Activated CD4-positive, alpha-beta T cell treated with anti-CD3 and anti-CD28 coated beads for 1 hour (primary cell): ENCODE measurements around the gene PET117.
"Not testable (repeated sequence)": the region's sequence is repeated elsewhere in the genome, so short reads cannot be mapped to it uniquely, and the experiment has no call there.

Source experiments
- DNase-seq: peaks from one replicate; pipeline ENCODE4 v3.0.0-alpha.2; 2020

The PET117 gene

DNA sequence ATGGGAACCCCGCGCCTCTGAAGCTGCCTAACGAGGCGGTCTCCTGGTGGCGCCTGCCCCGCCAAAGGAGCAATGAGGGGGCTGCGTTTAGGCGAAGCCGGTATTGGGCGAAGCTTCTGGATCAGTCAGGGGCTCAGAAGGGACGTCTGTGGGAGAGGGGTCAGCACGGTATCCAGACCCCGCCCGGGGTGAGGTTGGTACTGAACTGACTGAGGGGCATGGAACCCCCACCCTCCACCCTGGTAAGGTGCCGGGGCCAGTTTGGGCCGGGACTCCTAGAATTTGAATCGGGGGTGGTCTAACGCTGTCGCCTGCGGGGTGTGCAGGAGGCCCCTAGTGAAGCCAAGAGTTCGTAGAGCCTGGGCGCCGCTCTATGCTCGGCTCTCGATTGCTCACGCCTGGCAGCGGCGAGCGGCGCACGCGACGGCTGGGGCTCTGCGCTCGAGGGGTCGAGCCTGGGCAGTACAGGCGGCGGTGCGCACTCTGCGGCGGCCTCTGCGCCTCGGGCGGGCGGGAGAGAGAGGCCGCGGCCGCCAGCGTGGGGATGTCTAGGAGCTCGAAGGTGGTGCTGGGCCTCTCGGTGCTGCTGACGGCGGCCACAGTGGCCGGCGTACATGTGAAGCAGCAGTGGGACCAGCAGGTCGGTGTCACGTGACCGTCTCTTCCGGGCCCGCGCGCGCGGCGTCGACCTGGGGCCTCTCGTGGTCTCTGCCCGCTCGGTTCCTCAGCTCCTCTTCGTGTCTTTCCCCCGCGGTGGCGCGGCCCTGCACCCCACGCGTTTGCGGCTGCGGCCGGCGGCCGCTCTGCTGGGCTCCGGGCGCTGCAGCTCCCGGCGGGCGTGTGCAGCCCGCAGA lies at the start of gene PET117, which contains the start of gene KAT14:
PET117 (plus strand) TSS at position 452 of the 854 bp plus-strand sequence; CDS start at position 545, 93 bp downstream.
KAT14 (plus strand) TSS at position 452 of the 854 bp plus-strand sequence. CDS start 4,798 bp downstream, outside the sequence.
- peak; percentile 84 for DNase-seq

GRCh38 chr20:18088298-18088697 lies 49.4 kb upstream of the PET117 start:
- not testable (repeated sequence) for DNase-seq

DNA sequence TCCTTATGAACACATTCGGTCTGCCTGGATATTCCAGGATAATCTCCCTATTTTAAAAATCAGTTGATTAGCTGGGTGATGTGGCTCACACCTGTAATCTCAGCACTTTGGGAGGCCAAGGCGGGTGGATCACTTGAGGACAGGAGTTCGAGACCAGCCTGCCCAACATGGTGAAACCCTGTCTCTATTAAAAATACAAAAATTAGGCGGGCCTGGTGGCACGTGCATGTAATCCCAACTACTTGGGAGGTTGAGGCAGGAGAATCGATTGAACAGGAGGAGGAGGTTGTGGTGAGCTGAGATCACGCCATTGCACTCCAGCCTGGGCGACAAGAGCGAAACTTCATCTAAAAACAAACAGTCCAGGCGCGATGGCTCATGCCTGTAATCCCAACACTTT lies 48.8 kb upstream of the PET117 start:
- not testable (repeated sequence) for DNase-seq

DNA sequence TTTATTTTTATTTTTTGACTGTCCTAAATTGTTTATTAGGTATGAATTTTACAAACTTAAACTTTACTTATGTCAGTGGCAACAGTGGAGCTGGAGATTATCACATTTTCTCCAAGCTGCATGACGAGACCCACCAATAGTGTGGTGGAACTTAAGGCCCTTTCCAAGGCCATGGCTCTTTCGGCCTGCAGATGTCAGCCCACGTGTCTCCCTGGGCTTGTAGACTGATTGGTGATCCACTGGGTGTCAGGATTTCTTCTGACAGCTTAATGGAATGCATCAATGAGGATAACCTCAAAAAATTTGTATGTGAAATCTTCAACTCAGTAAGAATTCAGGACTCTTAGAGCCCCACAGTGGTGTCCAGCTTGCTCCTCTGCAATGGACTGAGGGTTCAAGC lies 47.6 kb upstream of the PET117 start:
- no peak for DNase-seq

DNA sequence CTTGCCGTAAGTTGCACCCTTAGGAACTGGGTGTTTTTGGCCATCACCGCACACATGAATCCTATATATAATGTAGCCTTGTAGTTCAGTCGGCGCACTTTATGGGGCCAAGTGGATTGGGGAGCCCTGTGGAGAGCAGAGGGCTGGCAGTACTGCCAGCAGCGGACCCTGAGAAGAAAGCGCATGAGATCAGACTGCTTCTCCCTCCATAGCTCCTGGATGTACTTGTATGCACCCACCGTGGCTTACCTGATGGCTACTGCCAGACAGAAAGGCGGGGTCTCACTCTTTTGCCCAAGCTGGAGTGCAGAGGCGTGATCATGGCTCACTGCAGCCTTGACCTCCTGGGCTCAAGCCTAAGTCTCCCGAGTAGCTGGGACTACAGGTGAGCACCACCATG lies 47.2 kb upstream of the PET117 start:
- no peak for DNase-seq

GRCh38 chr20:18091623-18092022 lies 46.0 kb upstream of the PET117 start:
- DNase-seq = no peak

DNA sequence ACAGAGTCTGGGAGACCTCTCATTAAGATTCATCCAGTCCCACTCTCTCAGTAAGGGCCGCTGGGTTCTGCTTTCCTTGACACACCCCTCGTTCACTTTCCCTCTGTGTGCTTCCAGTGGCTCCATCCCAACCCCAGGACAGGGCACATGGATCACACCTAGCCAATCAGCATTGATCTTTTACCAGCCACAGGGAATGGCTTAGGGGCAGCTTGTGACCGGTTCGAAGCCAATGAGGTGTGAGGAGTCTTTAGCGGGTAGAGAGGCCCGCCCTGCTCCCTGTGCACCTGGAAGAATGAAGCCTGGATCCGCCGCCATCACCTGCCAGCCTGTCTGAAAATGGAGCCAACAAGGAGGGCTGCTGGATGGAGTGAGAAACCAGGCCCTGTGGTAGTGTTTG lies 44.8 kb upstream of the PET117 start:
- DNase-seq = no peak

GRCh38 chr20:18093388-18093787 lies 44.3 kb upstream of the PET117 start:
- no peak for DNase-seq

DNA sequence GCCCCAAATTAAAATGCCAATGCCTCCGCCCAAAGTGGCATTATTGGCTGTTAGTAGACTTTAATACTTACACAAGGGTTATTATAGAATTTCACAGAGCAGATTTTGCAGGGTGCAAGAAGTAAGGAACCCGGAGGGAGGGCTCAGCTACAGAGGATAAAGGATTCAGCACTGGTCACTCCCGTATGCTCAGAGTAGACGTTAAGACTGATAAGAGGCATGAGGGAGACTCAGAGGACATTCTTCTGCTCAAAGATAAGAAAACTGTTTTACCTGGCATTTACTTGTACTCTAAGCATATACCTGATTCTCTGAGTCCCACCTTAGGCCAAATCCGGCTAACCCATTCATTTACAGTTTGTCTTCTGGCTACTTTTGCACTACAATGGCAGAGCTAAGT lies 43.5 kb upstream of the PET117 start:
- no peak for DNase-seq

- not testable (repeated sequence) for DNase-seq
These were observed 37.1 kb upstream of the PET117 start for GRCh38 chr20:18100569-18100968.

GRCh38 chr20:18101125-18101810 lies 36.4 kb upstream of the PET117 start:
- DNase-seq = no peak

- DNase-seq = no peak
These were observed 34.2 kb upstream of the PET117 start for GRCh38 chr20:18103497-18103896.

- no peak for DNase-seq
These were observed 29.3 kb upstream of the PET117 start for GRCh38 chr20:18108326-18108725.

- DNase-seq = not testable (repeated sequence)
These were observed 9.1 kb upstream of the PET117 start for GRCh38 chr20:18128574-18128973.

- no peak for DNase-seq
These were observed 5.0 kb upstream of the PET117 start for GRCh38 chr20:18132663-18133062.

- DNase-seq = no peak
These were observed 3.7 kb upstream of the PET117 start for GRCh38 chr20:18133962-18134361.

DNA sequence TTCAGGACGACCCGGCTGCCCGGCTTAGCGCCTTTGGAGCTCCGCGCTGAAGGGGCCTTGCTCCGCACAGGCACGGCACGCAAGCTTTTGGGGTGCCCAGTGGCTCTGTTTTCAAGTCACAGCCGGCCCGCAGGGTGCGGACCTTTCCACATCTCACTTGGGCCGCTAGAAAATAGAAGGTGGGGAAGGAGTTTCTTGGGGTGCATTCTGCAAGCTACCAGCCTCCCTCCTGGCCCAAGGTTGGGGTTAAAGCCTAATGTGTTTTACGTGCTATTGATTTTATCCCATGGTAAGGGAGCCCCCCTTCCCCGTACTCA lies 561 bp downstream of the PET117 start:
- DNase-seq = no peak

DNA sequence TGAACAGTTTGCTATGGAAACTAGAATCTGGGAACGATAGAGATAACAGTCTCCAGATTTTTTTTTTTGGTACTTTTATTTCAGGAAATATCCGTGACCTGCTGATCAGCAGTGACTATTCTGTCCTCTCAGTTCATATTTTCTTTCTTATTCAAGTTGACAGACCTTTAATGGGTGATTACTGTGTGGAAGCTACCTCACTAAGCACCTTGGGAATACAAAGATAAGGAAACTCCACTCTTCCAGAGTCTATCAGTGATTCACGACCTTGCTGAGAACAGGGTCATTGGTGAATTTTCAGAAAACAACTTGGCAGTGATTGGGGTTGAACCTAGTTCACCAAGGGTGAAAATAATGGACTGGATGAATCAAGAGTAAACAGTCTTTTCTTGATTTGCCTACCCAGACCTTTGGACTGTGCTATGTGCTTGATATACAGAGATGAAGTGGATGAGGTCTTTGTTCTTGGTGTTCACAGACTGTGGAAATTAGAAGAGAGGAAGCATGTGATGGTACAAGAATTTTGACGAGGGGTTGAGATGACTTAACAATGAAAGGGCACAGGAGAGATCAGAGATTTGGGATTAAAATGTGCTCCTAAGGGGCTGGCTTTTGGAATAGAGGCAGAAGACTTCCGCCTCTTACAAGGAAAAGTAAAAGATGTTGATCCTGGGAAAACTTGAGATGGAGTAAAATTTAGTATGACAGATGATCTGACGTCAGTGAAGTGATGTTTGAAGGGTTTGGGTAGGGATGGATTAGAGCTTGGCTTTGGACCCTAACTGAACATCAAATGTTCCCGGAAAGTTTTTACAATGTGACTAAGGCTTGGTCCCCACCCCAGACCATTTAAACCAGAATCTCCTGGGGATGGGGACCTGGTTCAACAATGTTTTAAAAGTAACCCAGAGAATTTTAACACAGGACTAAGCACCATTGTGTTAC lies 1.2 kb downstream of the PET117 start:
- no peak for DNase-seq

DNA sequence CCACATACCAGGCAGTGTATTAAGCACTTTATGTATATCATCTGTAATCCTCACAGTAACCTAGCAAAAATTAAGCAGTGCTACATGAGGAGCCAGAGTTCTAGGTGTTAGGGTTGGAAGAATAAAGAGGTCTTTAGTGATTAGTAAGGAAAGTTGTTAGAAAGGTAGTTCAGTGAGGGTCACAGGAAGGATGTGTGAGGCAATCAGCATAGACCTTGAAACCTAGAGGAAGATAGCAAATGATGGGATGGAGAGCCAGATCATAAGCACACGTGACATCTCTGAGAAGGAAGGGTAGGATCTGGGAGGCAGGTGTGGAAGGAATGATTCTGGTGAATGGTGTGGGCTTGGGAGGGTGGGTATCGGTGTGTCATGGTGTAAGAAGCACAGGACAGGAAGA lies 2.2 kb downstream of the PET117 start:
- no peak for DNase-seq

GRCh38 chr20:18144541-18145099 lies 7.0 kb downstream of the PET117 start:
- DNase-seq = no peak

GRCh38 chr20:18154342-18154741 lies 16.7 kb downstream of the PET117 start:
- DNase-seq = no peak

DNA sequence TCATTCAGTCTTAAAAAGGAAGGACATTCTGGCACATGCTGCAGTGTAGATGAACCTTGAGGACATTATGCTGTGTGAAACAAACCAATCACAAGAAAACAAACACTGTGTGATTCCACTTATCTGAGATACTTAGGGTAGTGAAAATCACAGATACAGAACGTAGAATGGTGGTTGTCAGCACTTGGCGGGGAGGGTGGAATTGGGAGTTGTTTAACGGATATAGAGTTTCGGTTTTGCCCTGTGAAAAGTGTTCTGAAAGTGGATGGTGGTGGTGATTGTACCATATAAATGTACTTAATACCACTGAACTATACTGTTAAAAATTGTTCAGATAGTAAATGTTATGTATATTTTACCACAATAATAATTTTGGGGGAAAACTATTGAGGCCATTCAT lies 18.4 kb downstream of the PET117 start:
- no peak for DNase-seq

- DNase-seq = no peak
These were observed 26.7 kb downstream of the PET117 start for GRCh38 chr20:18164356-18164755.
